GM13976 (cell line): ENCODE measurements around the gene CACNA1H.

Experiments used
- DNase-seq: peaks from one replicate; pipeline ENCODE4 v3.0.0; 2012; ENCODE audit warnings: low spot score
- CTCF ChIP-seq: IDR thresholded peaks from 2 replicates; pipeline ENCODE4 v1.5.1; 2012; ENCODE audit warnings: borderline replicate concordance, mild to moderate bottlenecking; ENCODE audit not compliant: insufficient read depth; ENCODE audit errors: extremely low read depth, missing control alignments, control extremely low read depth
- in situ Hi-C: fragments of 300-500 bp; cut with MboI; formaldehyde crosslinking; loops from one replicate; pipeline ENCODE4 v1.12.0; 2022; ENCODE audit warnings: low sequenced_read_pairs, mixed read lengths, inconsistent platforms; ENCODE audit not compliant: unreplicated experiment

CACNA1H gene

GRCh38 chr16:1258225-1258600 is 105.3 kb downstream of the CACNA1H start:
- DNase-seq = peak; percentile 49
- no peak for TF ChIP-seq CTCF
- in situ Hi-C loops = no loop called here

GRCh38 chr16:1258906-1259759 is 106.2 kb downstream of the CACNA1H start:
- no peak for TF ChIP-seq CTCF
- DNase-seq = peak; percentile 62
- in situ Hi-C loops = no loop called here

- DNase-seq = peak; percentile 39
- TF ChIP-seq CTCF = no peak
- in situ Hi-C loops = no loop called here
Observed at GRCh38 chr16:1259760-1260068, 106.8 kb downstream of the CACNA1H start.

- in situ Hi-C loops = no loop called here
- TF ChIP-seq CTCF = no peak
- peak; percentile 33 for DNase-seq
Observed at GRCh38 chr16:1260101-1260680, 107.3 kb downstream of the CACNA1H start.

GRCh38 chr16:1261131-1261892 is 108.4 kb downstream of the CACNA1H start:
- in situ Hi-C loops = no loop called here
- no peak for TF ChIP-seq CTCF
- DNase-seq = peak; percentile 62

GRCh38 chr16:1262210-1262845 is 109.4 kb downstream of the CACNA1H start:
- TF ChIP-seq CTCF = no peak
- in situ Hi-C loops = no loop called here
- DNase-seq = no peak
